WTC11 (cell line): ENCODE measurements around the gene MYO15B. TPM values are rescaled to one million over a fixed set of nuclear protein-coding genes. Genes with fewer than 3 reads are reported as not detected.

Source experiments
- ATAC-seq: fragments of 200-7000 bp; cut with Tn5 transposase; 2 replicates; pipeline ENCODE4 v1.10.0; 2021; ENCODE audit warnings: mild to moderate bottlenecking, moderate library complexity
- CTCF ChIA-PET: fragments of 300-600 bp; sonication (Branson Sonifier 250); formaldehyde crosslinking; loops from one replicate; lab custom pipeline; 2021; ENCODE audit warnings: antibody characterized with exemption; lab: Charles Lee
- POLR2A ChIA-PET: fragments of 350-600 bp; sonication (Branson Sonifier 250); formaldehyde crosslinking; loops from one replicate; lab custom pipeline; 2021; ENCODE audit warnings: antibody characterized with exemption; lab: Charles Lee
- DNase-seq: peaks from one replicate; pipeline ENCODE4 v3.0.0; 2021; ENCODE audit warnings: low spot score
- H3K27ac Mint-ChIP-seq: 2 replicates; pipeline ENCODE4 v1.8.0; 2021; ENCODE audit warnings: mixed read lengths
- H3K27me3 Mint-ChIP-seq: 2 replicates; pipeline ENCODE4 v1.8.0; 2021; ENCODE audit warnings: low read depth, mild to moderate bottlenecking, moderate library complexity, mixed read lengths
- H3K36me3 Mint-ChIP-seq: 2 replicates; pipeline ENCODE4 v1.8.0; 2021; ENCODE audit warnings: mixed read lengths
- H3K4me1 Mint-ChIP-seq: 2 replicates; pipeline ENCODE4 v1.8.0; 2022; ENCODE audit warnings: mixed read lengths
- H3K4me3 Mint-ChIP-seq: 2 replicates; pipeline ENCODE4 v1.8.0; 2021; ENCODE audit warnings: mild to moderate bottlenecking, moderate library complexity, mixed read lengths
- H3K9me3 Mint-ChIP-seq: 2 replicates; pipeline ENCODE4 v1.8.0; 2021; ENCODE audit warnings: mixed read lengths
- GABPB1 ChIP-seq: sonication (generic); formaldehyde crosslinking; IDR thresholded peaks from 2 replicates; pipeline ENCODE4 v1.8.1; 2023; ENCODE audit warnings: mild to moderate bottlenecking, missing genetic modification reagents
- GTF2I ChIP-seq: fragments of 250-450 bp; sonication (Bioruptor Pico); conservative IDR thresholded peaks from 2 replicates; pipeline ENCODE4 v1.4.0; 2021; ENCODE audit warnings: mild to moderate bottlenecking
- IRF2 ChIP-seq: sonication (generic); formaldehyde crosslinking; IDR thresholded peaks from 2 replicates; pipeline ENCODE4 v1.8.0; 2022; ENCODE audit warnings: low read depth, missing genetic modification reagents, borderline replicate concordance
- JUN ChIP-seq: sonication (generic); formaldehyde crosslinking; IDR thresholded peaks from 2 replicates; pipeline ENCODE4 v1.8.0; 2023; ENCODE audit warnings: mild to moderate bottlenecking, missing genetic modification reagents
- NFATC4 ChIP-seq: fragments of 250-450 bp; sonication (Bioruptor Pico); IDR thresholded peaks from 2 replicates; pipeline ENCODE4 v1.9.0; 2021; ENCODE audit warnings: mild to moderate bottlenecking
- NFE2L1 ChIP-seq: sonication (generic); formaldehyde crosslinking; IDR thresholded peaks from 2 replicates; pipeline ENCODE4 v1.8.1; 2023; ENCODE audit warnings: missing genetic modification reagents
- NR3C1 ChIP-seq: sonication (generic); formaldehyde crosslinking; conservative IDR thresholded peaks from 2 replicates; pipeline ENCODE4 v1.8.1; 2023; ENCODE audit warnings: low read depth, mild to moderate bottlenecking, missing genetic modification reagents
- OVOL2 ChIP-seq: fragments of 250-450 bp; sonication (Bioruptor Pico); IDR thresholded peaks from 2 replicates; pipeline ENCODE4 v1.9.0; 2021; ENCODE audit warnings: mild to moderate bottlenecking, borderline replicate concordance
- SMAD3 ChIP-seq: sonication (generic); formaldehyde crosslinking; IDR thresholded peaks from 2 replicates; pipeline ENCODE4 v1.8.0; 2022; ENCODE audit warnings: missing genetic modification reagents, mild to moderate bottlenecking, borderline replicate concordance
- SMAD4 ChIP-seq: sonication (generic); formaldehyde crosslinking; IDR thresholded peaks from 2 replicates; pipeline ENCODE4 v1.8.0; 2022; ENCODE audit warnings: mild to moderate bottlenecking, missing genetic modification reagents
- TP53 ChIP-seq: sonication (generic); formaldehyde crosslinking; IDR thresholded peaks from 2 replicates; pipeline ENCODE4 v1.8.1; 2023; ENCODE audit warnings: mild to moderate bottlenecking, missing genetic modification reagents
- ZNF232 ChIP-seq: sonication (generic); formaldehyde crosslinking; IDR thresholded peaks from 2 replicates; pipeline ENCODE4 v1.8.0; 2022; ENCODE audit warnings: mild to moderate bottlenecking, missing genetic modification reagents
- total RNA-seq: library from RNA; stranded (reverse); gene quantifications from 3 replicates; pipeline ENCODE4 v1.2.3, GENCODE V29; 2021
- TF ChIP-seq, protein P1 (sequence below): sonication (generic); formaldehyde crosslinking; IDR thresholded peaks from 2 replicates; pipeline ENCODE4 v1.8.1; 2022; ENCODE audit warnings: low read depth, mild to moderate bottlenecking, moderate library complexity, missing genetic modification reagents, borderline replicate concordance
- TF ChIP-seq, protein P2 (sequence below): fragments of 250-450 bp; sonication (Bioruptor Pico); IDR thresholded peaks from 2 replicates; pipeline ENCODE4 v1.9.0; 2021; ENCODE audit warnings: mild to moderate bottlenecking, borderline replicate concordance
- TF ChIP-seq, protein P3 (sequence below): fragments of 200-600 bp; IDR thresholded peaks from 2 replicates; pipeline ENCODE4 v1.8.0; 2022; ENCODE audit warnings: antibody characterized with exemption
- TF ChIP-seq, protein P4 (sequence below): fragments of 250-450 bp; sonication (Bioruptor Pico); IDR thresholded peaks from 2 replicates; pipeline ENCODE4 v2.1.2; 2022; ENCODE audit warnings: mild to moderate bottlenecking, moderate library complexity
- TF ChIP-seq, protein P5 (sequence below): sonication (generic); formaldehyde crosslinking; IDR thresholded peaks from 2 replicates; pipeline ENCODE4 v1.8.1; 2023; ENCODE audit warnings: mild to moderate bottlenecking, missing genetic modification reagents, moderate library complexity
- TF ChIP-seq, protein P6 (sequence below): sonication (generic); formaldehyde crosslinking; IDR thresholded peaks from 2 replicates; pipeline ENCODE4 v1.8.0; 2022; ENCODE audit warnings: mild to moderate bottlenecking, missing genetic modification reagents

MYO15B gene
- total RNA-seq, 1 experiment from 2014 or later, result 35.6 TPM

DNA sequence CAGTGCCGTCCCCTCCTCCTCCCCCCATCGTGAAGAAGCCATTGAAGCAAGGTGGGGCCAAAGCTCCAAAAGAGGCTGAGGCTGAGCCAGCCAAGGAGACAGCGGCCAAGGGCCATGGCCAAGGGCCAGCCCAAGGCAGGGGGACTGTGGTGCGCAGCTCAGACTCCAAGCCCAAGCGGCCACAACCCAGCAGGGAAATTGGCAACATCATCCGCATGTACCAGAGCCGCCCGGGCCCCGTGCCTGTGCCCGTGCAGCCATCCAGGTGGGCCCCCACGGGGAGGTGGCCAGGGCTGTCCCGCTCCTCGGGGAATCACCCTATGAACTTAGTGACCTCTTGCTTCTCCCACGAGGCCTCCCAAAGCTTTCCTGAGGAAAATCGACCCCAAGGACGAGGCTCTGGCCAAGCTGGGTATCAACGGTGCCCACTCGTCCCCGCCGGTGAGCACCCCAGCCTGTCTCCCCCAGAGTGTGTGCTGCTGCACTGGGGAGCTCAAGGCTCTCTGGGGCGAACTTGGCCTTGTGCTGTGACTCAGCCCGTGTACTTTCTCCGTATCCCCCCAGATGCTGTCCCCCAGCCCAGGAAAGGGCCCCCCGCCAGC is 29.0 kb downstream of the MYO15B start:
- Mint-ChIP-seq H3K36me3 (no peaks in the 10 kb centered on the region), H3K4me3 (no peak overlapping the region), H3K9me3 (no peaks in the 10 kb centered on the region), H3K27ac (no peak overlapping the region), H3K27me3 (no peaks in the 10 kb centered on the region), H3K4me1 (no peaks in the 10 kb centered on the region)
- ChIA-PET POLR2A (no interaction called here), CTCF (interaction anchor here (1.0 to 19.0 kb wide), 13 partner anchors 7 to 213 kb away, joined by 3 to 304 read pairs (median 8); partner anchors contain the start of genes GALK1 and SMIM5)
- TF ChIP-seq TP53 (CRISPR knock-in tag), result no peak
- no peak for TF ChIP-seq GTF2I (CRISPR knock-in tag)
- TF ChIP-seq, protein P1, sequence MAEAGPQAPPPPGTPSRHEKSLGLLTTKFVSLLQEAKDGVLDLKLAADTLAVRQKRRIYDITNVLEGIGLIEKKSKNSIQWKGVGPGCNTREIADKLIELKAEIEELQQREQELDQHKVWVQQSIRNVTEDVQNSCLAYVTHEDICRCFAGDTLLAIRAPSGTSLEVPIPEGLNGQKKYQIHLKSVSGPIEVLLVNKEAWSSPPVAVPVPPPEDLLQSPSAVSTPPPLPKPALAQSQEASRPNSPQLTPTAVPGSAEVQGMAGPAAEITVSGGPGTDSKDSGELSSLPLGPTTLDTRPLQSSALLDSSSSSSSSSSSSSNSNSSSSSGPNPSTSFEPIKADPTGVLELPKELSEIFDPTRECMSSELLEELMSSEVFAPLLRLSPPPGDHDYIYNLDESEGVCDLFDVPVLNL, result no peak
- TF ChIP-seq, protein P2, sequence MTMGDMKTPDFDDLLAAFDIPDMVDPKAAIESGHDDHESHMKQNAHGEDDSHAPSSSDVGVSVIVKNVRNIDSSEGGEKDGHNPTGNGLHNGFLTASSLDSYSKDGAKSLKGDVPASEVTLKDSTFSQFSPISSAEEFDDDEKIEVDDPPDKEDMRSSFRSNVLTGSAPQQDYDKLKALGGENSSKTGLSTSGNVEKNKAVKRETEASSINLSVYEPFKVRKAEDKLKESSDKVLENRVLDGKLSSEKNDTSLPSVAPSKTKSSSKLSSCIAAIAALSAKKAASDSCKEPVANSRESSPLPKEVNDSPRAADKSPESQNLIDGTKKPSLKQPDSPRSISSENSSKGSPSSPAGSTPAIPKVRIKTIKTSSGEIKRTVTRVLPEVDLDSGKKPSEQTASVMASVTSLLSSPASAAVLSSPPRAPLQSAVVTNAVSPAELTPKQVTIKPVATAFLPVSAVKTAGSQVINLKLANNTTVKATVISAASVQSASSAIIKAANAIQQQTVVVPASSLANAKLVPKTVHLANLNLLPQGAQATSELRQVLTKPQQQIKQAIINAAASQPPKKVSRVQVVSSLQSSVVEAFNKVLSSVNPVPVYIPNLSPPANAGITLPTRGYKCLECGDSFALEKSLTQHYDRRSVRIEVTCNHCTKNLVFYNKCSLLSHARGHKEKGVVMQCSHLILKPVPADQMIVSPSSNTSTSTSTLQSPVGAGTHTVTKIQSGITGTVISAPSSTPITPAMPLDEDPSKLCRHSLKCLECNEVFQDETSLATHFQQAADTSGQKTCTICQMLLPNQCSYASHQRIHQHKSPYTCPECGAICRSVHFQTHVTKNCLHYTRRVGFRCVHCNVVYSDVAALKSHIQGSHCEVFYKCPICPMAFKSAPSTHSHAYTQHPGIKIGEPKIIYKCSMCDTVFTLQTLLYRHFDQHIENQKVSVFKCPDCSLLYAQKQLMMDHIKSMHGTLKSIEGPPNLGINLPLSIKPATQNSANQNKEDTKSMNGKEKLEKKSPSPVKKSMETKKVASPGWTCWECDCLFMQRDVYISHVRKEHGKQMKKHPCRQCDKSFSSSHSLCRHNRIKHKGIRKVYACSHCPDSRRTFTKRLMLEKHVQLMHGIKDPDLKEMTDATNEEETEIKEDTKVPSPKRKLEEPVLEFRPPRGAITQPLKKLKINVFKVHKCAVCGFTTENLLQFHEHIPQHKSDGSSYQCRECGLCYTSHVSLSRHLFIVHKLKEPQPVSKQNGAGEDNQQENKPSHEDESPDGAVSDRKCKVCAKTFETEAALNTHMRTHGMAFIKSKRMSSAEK (CRISPR knock-in tag), result no peak
- TF ChIP-seq, protein P3, sequence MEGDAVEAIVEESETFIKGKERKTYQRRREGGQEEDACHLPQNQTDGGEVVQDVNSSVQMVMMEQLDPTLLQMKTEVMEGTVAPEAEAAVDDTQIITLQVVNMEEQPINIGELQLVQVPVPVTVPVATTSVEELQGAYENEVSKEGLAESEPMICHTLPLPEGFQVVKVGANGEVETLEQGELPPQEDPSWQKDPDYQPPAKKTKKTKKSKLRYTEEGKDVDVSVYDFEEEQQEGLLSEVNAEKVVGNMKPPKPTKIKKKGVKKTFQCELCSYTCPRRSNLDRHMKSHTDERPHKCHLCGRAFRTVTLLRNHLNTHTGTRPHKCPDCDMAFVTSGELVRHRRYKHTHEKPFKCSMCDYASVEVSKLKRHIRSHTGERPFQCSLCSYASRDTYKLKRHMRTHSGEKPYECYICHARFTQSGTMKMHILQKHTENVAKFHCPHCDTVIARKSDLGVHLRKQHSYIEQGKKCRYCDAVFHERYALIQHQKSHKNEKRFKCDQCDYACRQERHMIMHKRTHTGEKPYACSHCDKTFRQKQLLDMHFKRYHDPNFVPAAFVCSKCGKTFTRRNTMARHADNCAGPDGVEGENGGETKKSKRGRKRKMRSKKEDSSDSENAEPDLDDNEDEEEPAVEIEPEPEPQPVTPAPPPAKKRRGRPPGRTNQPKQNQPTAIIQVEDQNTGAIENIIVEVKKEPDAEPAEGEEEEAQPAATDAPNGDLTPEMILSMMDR, result no peak
- TF ChIP-seq JUN, result no peak
- no peak for TF ChIP-seq SMAD4 (CRISPR knock-in tag)
- TF ChIP-seq SMAD3 (CRISPR knock-in tag), result no peak
- TF ChIP-seq, protein P4, sequence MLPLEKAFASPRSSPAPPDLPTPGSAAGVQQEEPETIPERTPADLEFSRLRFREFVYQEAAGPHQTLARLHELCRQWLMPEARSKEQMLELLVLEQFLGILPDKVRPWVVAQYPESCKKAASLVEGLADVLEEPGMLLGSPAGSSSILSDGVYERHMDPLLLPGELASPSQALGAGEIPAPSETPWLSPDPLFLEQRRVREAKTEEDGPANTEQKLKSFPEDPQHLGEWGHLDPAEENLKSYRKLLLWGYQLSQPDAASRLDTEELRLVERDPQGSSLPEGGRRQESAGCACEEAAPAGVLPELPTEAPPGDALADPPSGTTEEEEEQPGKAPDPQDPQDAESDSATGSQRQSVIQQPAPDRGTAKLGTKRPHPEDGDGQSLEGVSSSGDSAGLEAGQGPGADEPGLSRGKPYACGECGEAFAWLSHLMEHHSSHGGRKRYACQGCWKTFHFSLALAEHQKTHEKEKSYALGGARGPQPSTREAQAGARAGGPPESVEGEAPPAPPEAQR (CRISPR knock-in tag), result no peak
- no peak for TF ChIP-seq GABPB1
- no peak for TF ChIP-seq IRF2 (CRISPR knock-in tag)
- TF ChIP-seq, protein P5, sequence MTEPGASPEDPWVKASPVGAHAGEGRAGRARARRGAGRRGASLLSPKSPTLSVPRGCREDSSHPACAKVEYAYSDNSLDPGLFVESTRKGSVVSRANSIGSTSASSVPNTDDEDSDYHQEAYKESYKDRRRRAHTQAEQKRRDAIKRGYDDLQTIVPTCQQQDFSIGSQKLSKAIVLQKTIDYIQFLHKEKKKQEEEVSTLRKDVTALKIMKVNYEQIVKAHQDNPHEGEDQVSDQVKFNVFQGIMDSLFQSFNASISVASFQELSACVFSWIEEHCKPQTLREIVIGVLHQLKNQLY, result no peak
- no peak for TF ChIP-seq NFATC4 (CRISPR knock-in tag)
- TF ChIP-seq, protein P6, sequence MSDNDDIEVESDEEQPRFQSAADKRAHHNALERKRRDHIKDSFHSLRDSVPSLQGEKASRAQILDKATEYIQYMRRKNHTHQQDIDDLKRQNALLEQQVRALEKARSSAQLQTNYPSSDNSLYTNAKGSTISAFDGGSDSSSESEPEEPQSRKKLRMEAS (CRISPR knock-in tag), result no peak
- no peak for TF ChIP-seq NFE2L1 (CRISPR knock-in tag)
- TF ChIP-seq ZNF232 (CRISPR knock-in tag), result no peak
- no peak for TF ChIP-seq OVOL2 (CRISPR knock-in tag)
- TF ChIP-seq NR3C1 (CRISPR knock-in tag), result no peak
- ATAC-seq (no peak), DNase-seq (no peak)
